ENCODE results near the gene MLLT6. TPM values are rescaled to one million over a fixed set of nuclear protein-coding genes. Genes with fewer than 3 reads are reported as not detected.
A peak's percentile ranks its signal among the peaks of the same experiment; 100 is the strongest.

The MLLT6 gene
- total and polyA plus RNA-seq, 2 of the 13 experiments (the other 11 are each of a cell fraction or from before 2014, with no cell fraction given), result 50.7 to 69.5 TPM

DNA sequence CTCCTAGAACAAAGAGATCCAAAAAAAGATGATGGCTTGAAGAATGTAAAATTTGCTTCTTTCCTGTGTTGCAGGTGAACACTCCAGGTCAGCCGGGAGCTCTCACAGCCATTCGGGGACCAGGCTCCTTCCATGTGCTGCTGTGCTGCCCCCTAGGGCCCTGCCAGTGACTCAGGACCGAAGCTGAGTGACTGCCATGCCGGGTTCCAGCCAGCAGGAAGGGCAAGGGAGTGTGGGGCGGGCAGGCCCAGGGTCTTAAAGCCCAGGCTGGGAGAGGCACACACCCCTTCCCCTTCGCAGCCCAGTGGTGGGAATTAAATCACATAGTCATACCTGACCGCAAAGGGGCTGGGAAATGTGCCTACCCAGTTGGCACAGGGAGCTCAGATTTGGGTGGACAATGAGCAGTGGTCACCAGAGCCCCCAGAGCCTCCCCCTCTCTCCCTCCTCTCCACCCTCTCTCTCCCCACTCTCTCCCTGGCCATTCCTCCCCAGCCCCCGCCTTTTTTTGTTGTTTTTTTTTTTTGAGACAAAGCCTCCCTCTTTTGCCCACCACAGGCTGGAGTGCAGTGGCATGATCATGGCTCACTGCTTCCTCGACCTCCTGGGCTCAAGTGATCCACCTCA lies 41.8 kb upstream of the MLLT6 start (continued):
- TF ChIP-seq, protein P1, sequence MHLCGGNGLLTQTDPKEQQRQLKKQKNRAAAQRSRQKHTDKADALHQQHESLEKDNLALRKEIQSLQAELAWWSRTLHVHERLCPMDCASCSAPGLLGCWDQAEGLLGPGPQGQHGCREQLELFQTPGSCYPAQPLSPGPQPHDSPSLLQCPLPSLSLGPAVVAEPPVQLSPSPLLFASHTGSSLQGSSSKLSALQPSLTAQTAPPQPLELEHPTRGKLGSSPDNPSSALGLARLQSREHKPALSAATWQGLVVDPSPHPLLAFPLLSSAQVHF (CRISPR knock-in tag; IDR thresholded peaks at IDR 0.05), result no peak
- peak; percentile 92; the same call in 1 of the 2 replicates for TF ChIP-seq GTF3A (CRISPR knock-in tag; conservative IDR thresholded peaks at IDR 0.05)
- TF ChIP-seq FOXA1 (IDR thresholded peaks at IDR 0.05), result no peak
- TF ChIP-seq FOXA1 (CRISPR knock-in tag; IDR thresholded peaks at IDR 0.05), result peak; percentile 43; the same call in 1 of the 2 replicates
- TF ChIP-seq SRSF9 (IDR thresholded peaks at IDR 0.05; ENCODE audit: borderline replicate concordance, insufficient read depth, low read depth, low read length, poor library complexity, severe bottlenecking), result no peak
- no peak for TF ChIP-seq CREB1 (IDR thresholded peaks at IDR 0.05)
- no peak for TF ChIP-seq CREB1 (CRISPR knock-in tag; IDR thresholded peaks at IDR 0.05)
- TF ChIP-seq HCFC1 (IDR thresholded peaks at IDR 0.05; ENCODE audit: low read depth, low read length), result no peak
- peak; percentile 60; the same call in 1 of the 2 replicates for TF ChIP-seq YEATS2 (CRISPR knock-in tag; IDR thresholded peaks at IDR 0.05; ENCODE audit: borderline replicate concordance)
- TF ChIP-seq ZNF629 (CRISPR knock-in tag; conservative IDR thresholded peaks at IDR 0.05), result no peak
- TF ChIP-seq MIXL1 (CRISPR knock-in tag; IDR thresholded peaks at IDR 0.05), result peak; percentile 81; the same call in 1 of the 2 replicates
- TF ChIP-seq ZNF121 (CRISPR knock-in tag; IDR thresholded peaks at IDR 0.05), result 0 out of 2 replicates have a peak, but pooled peaks have one; percentile 56
- no peak for TF ChIP-seq ZIK1 (CRISPR knock-in tag; IDR thresholded peaks at IDR 0.05; ENCODE audit: borderline replicate concordance, low read depth)
- no peak for TF ChIP-seq ZNF296 (CRISPR knock-in tag; conservative IDR thresholded peaks at IDR 0.05)

All from HepG2 (cell line).